WTC11 (cell line): ENCODE data around the gene ZNF407. TPM values are rescaled to one million over a fixed set of nuclear protein-coding genes. Genes with fewer than 3 reads are reported as not detected.

Source experiments
- ATAC-seq: fragments of 200-7000 bp; cut with Tn5 transposase; 2 replicates; pipeline ENCODE4 v1.10.0; 2021; ENCODE audit warnings: mild to moderate bottlenecking, moderate library complexity
- CTCF ChIA-PET: fragments of 300-600 bp; sonication (Branson Sonifier 250); formaldehyde crosslinking; loops from one replicate; lab custom pipeline; 2021; ENCODE audit warnings: antibody characterized with exemption; lab: Charles Lee
- POLR2A ChIA-PET: fragments of 350-600 bp; sonication (Branson Sonifier 250); formaldehyde crosslinking; loops from one replicate; lab custom pipeline; 2021; ENCODE audit warnings: antibody characterized with exemption; lab: Charles Lee
- DNase-seq: peaks from one replicate; pipeline ENCODE4 v3.0.0; 2021; ENCODE audit warnings: low spot score
- H3K27ac Mint-ChIP-seq: 2 replicates; pipeline ENCODE4 v1.8.0; 2021; ENCODE audit warnings: mixed read lengths
- H3K27me3 Mint-ChIP-seq: 2 replicates; pipeline ENCODE4 v1.8.0; 2021; ENCODE audit warnings: low read depth, mild to moderate bottlenecking, moderate library complexity, mixed read lengths
- H3K36me3 Mint-ChIP-seq: 2 replicates; pipeline ENCODE4 v1.8.0; 2021; ENCODE audit warnings: mixed read lengths
- H3K4me1 Mint-ChIP-seq: 2 replicates; pipeline ENCODE4 v1.8.0; 2022; ENCODE audit warnings: mixed read lengths
- H3K4me3 Mint-ChIP-seq: 2 replicates; pipeline ENCODE4 v1.8.0; 2021; ENCODE audit warnings: mild to moderate bottlenecking, moderate library complexity, mixed read lengths
- H3K9me3 Mint-ChIP-seq: 2 replicates; pipeline ENCODE4 v1.8.0; 2021; ENCODE audit warnings: mixed read lengths
- AFF4 ChIP-seq: sonication (generic); formaldehyde crosslinking; IDR thresholded peaks from 2 replicates; pipeline ENCODE4 v1.8.1; 2023; ENCODE audit warnings: mild to moderate bottlenecking, missing genetic modification reagents, borderline replicate concordance
- AR ChIP-seq: fragments of 250-450 bp; sonication (Bioruptor Pico); IDR thresholded peaks from 2 replicates; pipeline ENCODE4 v1.9.0; 2021; ENCODE audit warnings: mild to moderate bottlenecking
- ATF3 ChIP-seq: sonication (generic); formaldehyde crosslinking; conservative IDR thresholded peaks from 2 replicates; pipeline ENCODE4 v1.8.1; 2022; ENCODE audit warnings: mild to moderate bottlenecking, missing genetic modification reagents
- CDX4 ChIP-seq: fragments of 250-450 bp; sonication (Bioruptor Pico); IDR thresholded peaks from 2 replicates; pipeline ENCODE4 v1.9.0; 2021; ENCODE audit warnings: moderate library complexity, mild to moderate bottlenecking, inconsistent platforms, borderline replicate concordance
- E2F4 ChIP-seq: sonication (generic); formaldehyde crosslinking; IDR thresholded peaks from 2 replicates; pipeline ENCODE4 v1.8.1; 2022; ENCODE audit warnings: low read depth, mild to moderate bottlenecking, moderate library complexity, missing genetic modification reagents, borderline replicate concordance
- ESRRA ChIP-seq: sonication (generic); formaldehyde crosslinking; IDR thresholded peaks from 2 replicates; pipeline ENCODE4 v1.8.1; 2022; ENCODE audit warnings: mild to moderate bottlenecking, missing genetic modification reagents, borderline replicate concordance
- ETV6 ChIP-seq: sonication (generic); formaldehyde crosslinking; IDR thresholded peaks from 2 replicates; pipeline ENCODE4 v1.8.1; 2022; ENCODE audit warnings: mild to moderate bottlenecking, missing genetic modification reagents
- FOXP1 ChIP-seq: sonication (generic); formaldehyde crosslinking; IDR thresholded peaks from 2 replicates; pipeline ENCODE4 v1.8.0; 2022; ENCODE audit warnings: missing genetic modification reagents, mild to moderate bottlenecking, moderate library complexity, borderline replicate concordance
- JAZF1 ChIP-seq: fragments of 250-450 bp; sonication (Bioruptor Pico); IDR thresholded peaks from 2 replicates; pipeline ENCODE4 v1.9.0; 2021; ENCODE audit warnings: moderate library complexity, mild to moderate bottlenecking, inconsistent platforms
- MAX ChIP-seq: sonication (generic); formaldehyde crosslinking; IDR thresholded peaks from 2 replicates; pipeline ENCODE4 v1.8.0; 2022; ENCODE audit warnings: mild to moderate bottlenecking, missing genetic modification reagents
- NR3C1 ChIP-seq: sonication (generic); formaldehyde crosslinking; conservative IDR thresholded peaks from 2 replicates; pipeline ENCODE4 v1.8.1; 2023; ENCODE audit warnings: low read depth, mild to moderate bottlenecking, missing genetic modification reagents
- PREB ChIP-seq: sonication (generic); formaldehyde crosslinking; IDR thresholded peaks from 2 replicates; pipeline ENCODE4 v1.8.1; 2022; ENCODE audit warnings: mild to moderate bottlenecking, missing genetic modification reagents, moderate library complexity, borderline replicate concordance
- RELA ChIP-seq: sonication (generic); formaldehyde crosslinking; IDR thresholded peaks from 2 replicates; pipeline ENCODE4 v1.8.1; 2022; ENCODE audit warnings: missing genetic modification reagents, mild to moderate bottlenecking, borderline replicate concordance
- RORB ChIP-seq: fragments of 250-450 bp; sonication (Bioruptor Pico); IDR thresholded peaks from 2 replicates; pipeline ENCODE4 v1.9.0; 2021; ENCODE audit warnings: mild to moderate bottlenecking
- SMAD4 ChIP-seq: sonication (generic); formaldehyde crosslinking; IDR thresholded peaks from 2 replicates; pipeline ENCODE4 v1.8.0; 2022; ENCODE audit warnings: mild to moderate bottlenecking, missing genetic modification reagents
- ZNF219 ChIP-seq: sonication (generic); formaldehyde crosslinking; IDR thresholded peaks from 2 replicates; pipeline ENCODE4 v1.8.0; 2023; ENCODE audit warnings: missing genetic modification reagents, mild to moderate bottlenecking, borderline replicate concordance
- ZNF281 ChIP-seq: sonication (generic); formaldehyde crosslinking; IDR thresholded peaks from 2 replicates; pipeline ENCODE4 v1.8.0; 2023; ENCODE audit warnings: mild to moderate bottlenecking, missing genetic modification reagents
- ZNF396 ChIP-seq: fragments of 250-450 bp; sonication (Bioruptor Pico); IDR thresholded peaks from 2 replicates; pipeline ENCODE4 v1.8.0; 2021; ENCODE audit warnings: mild to moderate bottlenecking, moderate library complexity, borderline replicate concordance
- ZNF671 ChIP-seq: fragments of 250-450 bp; sonication (Bioruptor Pico); IDR thresholded peaks from 2 replicates; pipeline ENCODE4 v1.8.0; 2021; ENCODE audit warnings: mild to moderate bottlenecking
- ZSCAN18 ChIP-seq: fragments of 250-450 bp; sonication (Bioruptor Pico); IDR thresholded peaks from 2 replicates; pipeline ENCODE4 v2.1.2; 2022; ENCODE audit warnings: mild to moderate bottlenecking, moderate library complexity
- total RNA-seq: library from RNA; stranded (reverse); gene quantifications from 3 replicates; pipeline ENCODE4 v1.2.3, GENCODE V29; 2021

Gene ZNF407
- total RNA-seq, 1 experiment from 2014 or later: 6.5 TPM

- POLR2A ChIA-PET: no interaction called here
- Mint-ChIP-seq H3K36me3 (peaks cover 16% of the 10 kb centered on the region; the same call in 1 of the 2 replicates), H3K9me3 (no peaks in the 10 kb centered on the region), H3K4me1 (peaks cover 15% of the 10 kb centered on the region), H3K27ac (peak overlapping the region; percentile 70; the same call in 1 of the 2 replicates), H3K27me3 (no peaks in the 10 kb centered on the region), H3K4me3 (no peak overlapping the region)
- ATAC-seq (no peak), DNase-seq (no peak)
- TF ChIP-seq E2F4 (CRISPR knock-in tag): no peak
- TF ChIP-seq RELA (CRISPR knock-in tag): no peak
- no peak for TF ChIP-seq JAZF1 (CRISPR knock-in tag)
- TF ChIP-seq ESRRA (CRISPR knock-in tag): no peak
- no peak for TF ChIP-seq NR3C1
- no peak for TF ChIP-seq ZNF671 (CRISPR knock-in tag)
- TF ChIP-seq ETV6 (CRISPR knock-in tag): no peak
- no peak for TF ChIP-seq ZNF219 (CRISPR knock-in tag)
- TF ChIP-seq PREB (CRISPR knock-in tag): no peak
- no peak for TF ChIP-seq AFF4 (CRISPR knock-in tag)
- TF ChIP-seq RORB (CRISPR knock-in tag): no peak
- TF ChIP-seq MAX (CRISPR knock-in tag): no peak
- CTCF ChIA-PET: no interaction called here
Observed at GRCh38 chr18:74631623-74632350, 34.1 kb downstream of the ZNF407 start.

GRCh38 chr18:74632351-74632679 is 34.6 kb downstream of the ZNF407 start:
- ChIA-PET POLR2A (no interaction called here), CTCF (no interaction called here)
- Mint-ChIP-seq H3K9me3 (no peaks in the 10 kb centered on the region), H3K4me1 (peaks cover 12% of the 10 kb centered on the region), H3K27me3 (no peaks in the 10 kb centered on the region), H3K36me3 (peaks cover 16% of the 10 kb centered on the region; the same call in 1 of the 2 replicates), H3K4me3 (no peak overlapping the region), H3K27ac (no peak overlapping the region)
- DNase-seq: no peak
- no peak for ATAC-seq
- no peak for TF ChIP-seq CDX4
- no peak for TF ChIP-seq AR (CRISPR knock-in tag)
- TF ChIP-seq SMAD4 (CRISPR knock-in tag): no peak
- no peak for TF ChIP-seq FOXP1 (CRISPR knock-in tag)
- TF ChIP-seq ZNF281 (CRISPR knock-in tag): no peak
- TF ChIP-seq ATF3 (CRISPR knock-in tag): no peak
- no peak for TF ChIP-seq ZSCAN18 (CRISPR knock-in tag)
- no peak for TF ChIP-seq ZNF396
